ENCODE data around the gene CDK15.

The CDK15 gene

GRCh38 chr2:201939453-201939941 is 133.2 kb downstream of the CDK15 start:
- DNase-seq (ENCODE audit: low read depth), result no peak

- no peak for DNase-seq (ENCODE audit: low read depth)
These were observed 136.2 kb downstream of the CDK15 start for GRCh38 chr2:201942531-201942930.

Measured in fibroblast of gingiva (primary cell).